ENCODE data around the gene FKBP1A.

The FKBP1A gene

DNA sequence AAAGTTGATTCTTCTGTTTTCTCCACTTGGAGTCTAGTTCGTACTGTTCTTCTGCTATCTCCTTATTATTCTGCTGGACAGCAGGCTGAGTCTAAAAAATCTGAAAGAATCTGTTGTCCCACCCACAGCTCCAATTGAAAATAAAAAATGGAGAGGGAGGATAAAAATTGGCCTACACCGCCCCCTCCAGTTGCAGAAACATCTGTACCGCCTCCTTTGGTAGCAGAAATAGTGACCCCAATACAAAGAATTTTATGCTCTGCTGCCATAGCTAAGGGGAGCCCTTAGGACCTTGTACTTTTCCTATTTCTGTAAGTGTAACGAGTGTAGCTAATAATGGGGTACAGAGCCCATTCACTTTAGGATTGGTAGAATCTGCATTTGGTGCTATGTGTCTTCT lies 4.9 kb upstream of the FKBP1A start:
- Histone ChIP-seq H3K27me3 (ENCODE audit: insufficient read depth, low read depth) (peaks cover 26% of the 10 kb centered on the region), H3K27ac (no peak overlapping the region), H3K4me2 (no peak overlapping the region), H3K4me3 (IDR thresholded peaks at IDR 0.05; ENCODE audit: insufficient read depth, low read depth, low read length) (no peak overlapping the region), H3K36me3 (ENCODE audit: insufficient read depth) (no peaks in the 10 kb centered on the region), H3K4me1 (ENCODE audit: low read depth, poor library complexity, severe bottlenecking) (no peaks in the 10 kb centered on the region), H3K9ac (no peak overlapping the region), H2AFZ (ENCODE audit: low read depth) (no peak overlapping the region), H3K79me2 (ENCODE audit: insufficient read depth, low read depth) (peaks cover under 1% of the 10 kb centered on the region; the same call in 1 of the 2 replicates), H4K20me1 (ENCODE audit: insufficient read depth) (no peaks in the 10 kb centered on the region)
- TF ChIP-seq, protein P1, sequence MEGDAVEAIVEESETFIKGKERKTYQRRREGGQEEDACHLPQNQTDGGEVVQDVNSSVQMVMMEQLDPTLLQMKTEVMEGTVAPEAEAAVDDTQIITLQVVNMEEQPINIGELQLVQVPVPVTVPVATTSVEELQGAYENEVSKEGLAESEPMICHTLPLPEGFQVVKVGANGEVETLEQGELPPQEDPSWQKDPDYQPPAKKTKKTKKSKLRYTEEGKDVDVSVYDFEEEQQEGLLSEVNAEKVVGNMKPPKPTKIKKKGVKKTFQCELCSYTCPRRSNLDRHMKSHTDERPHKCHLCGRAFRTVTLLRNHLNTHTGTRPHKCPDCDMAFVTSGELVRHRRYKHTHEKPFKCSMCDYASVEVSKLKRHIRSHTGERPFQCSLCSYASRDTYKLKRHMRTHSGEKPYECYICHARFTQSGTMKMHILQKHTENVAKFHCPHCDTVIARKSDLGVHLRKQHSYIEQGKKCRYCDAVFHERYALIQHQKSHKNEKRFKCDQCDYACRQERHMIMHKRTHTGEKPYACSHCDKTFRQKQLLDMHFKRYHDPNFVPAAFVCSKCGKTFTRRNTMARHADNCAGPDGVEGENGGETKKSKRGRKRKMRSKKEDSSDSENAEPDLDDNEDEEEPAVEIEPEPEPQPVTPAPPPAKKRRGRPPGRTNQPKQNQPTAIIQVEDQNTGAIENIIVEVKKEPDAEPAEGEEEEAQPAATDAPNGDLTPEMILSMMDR (conservative IDR thresholded peaks at IDR 0.05; ENCODE audit: low read depth, low read length), result no peak

DNA sequence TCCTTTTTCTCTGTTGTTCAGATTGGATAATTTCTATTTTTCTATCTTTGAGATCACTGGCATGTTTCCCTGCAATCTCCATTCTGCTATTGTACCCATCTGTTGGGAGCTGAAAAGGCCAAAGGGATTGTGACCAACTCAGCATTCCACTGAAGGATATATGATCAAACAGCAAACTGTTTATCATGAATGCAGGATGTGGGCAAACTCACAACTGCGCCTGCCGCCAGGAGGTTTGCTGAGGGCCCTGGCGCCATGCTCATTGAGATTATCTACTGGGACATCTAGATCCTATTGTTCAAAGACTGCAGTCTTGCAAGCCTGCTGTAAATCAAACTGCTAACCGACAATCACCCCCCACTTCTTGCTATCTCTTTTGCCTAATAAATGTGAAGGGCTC lies 3.8 kb upstream of the FKBP1A start:
- Histone ChIP-seq H4K20me1 (ENCODE audit: insufficient read depth) (no peaks in the 10 kb centered on the region), H3K36me3 (ENCODE audit: insufficient read depth) (no peaks in the 10 kb centered on the region), H3K4me2 (no peak overlapping the region), H3K79me2 (ENCODE audit: insufficient read depth, low read depth) (peaks cover 11% of the 10 kb centered on the region), H3K4me3 (IDR thresholded peaks at IDR 0.05; ENCODE audit: insufficient read depth, low read depth, low read length) (no peak overlapping the region), H3K27ac (no peak overlapping the region), H3K27me3 (ENCODE audit: insufficient read depth, low read depth) (peaks cover 26% of the 10 kb centered on the region), H3K4me1 (ENCODE audit: low read depth, poor library complexity, severe bottlenecking) (peaks cover 4% of the 10 kb centered on the region), H2AFZ (ENCODE audit: low read depth) (no peak overlapping the region), H3K9ac (no peak overlapping the region)
- TF ChIP-seq, protein P1 (conservative IDR thresholded peaks at IDR 0.05; ENCODE audit: low read depth, low read length), result no peak

DNA sequence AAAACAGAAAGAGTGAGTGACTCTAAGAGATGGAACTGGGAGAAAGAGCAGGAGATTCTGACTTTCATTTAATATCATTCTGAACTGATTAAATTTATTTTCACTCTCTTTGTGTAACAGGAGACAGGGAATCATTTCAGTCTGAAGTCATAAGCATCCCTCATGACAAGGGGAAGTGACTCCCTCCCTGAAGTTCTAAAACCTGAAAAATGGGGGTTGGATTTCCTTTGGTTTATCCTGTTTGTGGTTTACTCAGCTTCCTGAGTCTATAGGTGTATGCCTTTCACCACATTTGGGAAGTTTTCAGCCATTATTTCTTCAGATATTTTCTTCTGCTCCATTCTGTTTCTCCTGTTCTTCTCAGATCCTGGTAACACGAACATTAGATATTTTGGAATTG lies 3.4 kb upstream of the FKBP1A start:
- peaks cover 26% of the 10 kb centered on the region for H3K27me3 ChIP-seq (ENCODE audit: insufficient read depth, low read depth)
- H4K20me1 ChIP-seq (ENCODE audit: insufficient read depth), result 0 out of 2 replicates have a peak, but pooled peaks cover 2% of the 10 kb centered on the region
- H3K36me3 ChIP-seq (ENCODE audit: insufficient read depth), result no peaks in the 10 kb centered on the region
- TF ChIP-seq, protein P1 (conservative IDR thresholded peaks at IDR 0.05; ENCODE audit: low read depth, low read length), result no peak
- no peak overlapping the region for H3K9ac ChIP-seq
- H3K4me3 ChIP-seq (IDR thresholded peaks at IDR 0.05; ENCODE audit: insufficient read depth, low read depth, low read length), result no peak overlapping the region
- H3K4me2 ChIP-seq, result no peak overlapping the region
- H2AFZ ChIP-seq (ENCODE audit: low read depth), result no peak overlapping the region
- H3K27ac ChIP-seq, result no peak overlapping the region
- peaks cover 15% of the 10 kb centered on the region for H3K79me2 ChIP-seq (ENCODE audit: insufficient read depth, low read depth)
- H3K4me1 ChIP-seq (ENCODE audit: low read depth, poor library complexity, severe bottlenecking), result peaks cover 9% of the 10 kb centered on the region

DNA sequence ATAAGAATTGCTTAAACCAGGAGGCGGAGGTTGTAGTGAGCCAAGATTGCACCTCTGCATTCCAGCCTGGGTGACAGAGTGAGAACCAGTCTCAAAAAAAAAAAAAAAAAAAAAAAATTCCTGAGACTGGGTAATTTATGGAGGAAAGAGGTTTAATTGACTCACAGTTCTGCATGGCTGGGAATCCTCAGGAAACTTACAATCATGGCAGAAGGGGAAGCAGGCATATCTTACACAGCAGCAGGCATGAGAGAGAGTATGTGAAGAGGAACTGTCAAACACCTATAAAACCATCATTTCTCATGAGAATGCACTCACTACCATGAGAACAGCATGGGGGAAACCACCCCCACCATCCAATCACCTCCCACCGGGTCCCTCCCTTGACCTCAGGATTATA lies 1.8 kb upstream of the FKBP1A start:
- peaks cover 15% of the 10 kb centered on the region for H3K4me1 ChIP-seq (ENCODE audit: low read depth, poor library complexity, severe bottlenecking)
- peaks cover 27% of the 10 kb centered on the region for H3K79me2 ChIP-seq (ENCODE audit: insufficient read depth, low read depth)
- no peak overlapping the region for H3K27ac ChIP-seq
- no peaks in the 10 kb centered on the region for H3K36me3 ChIP-seq (ENCODE audit: insufficient read depth)
- peaks cover 26% of the 10 kb centered on the region for H3K27me3 ChIP-seq (ENCODE audit: insufficient read depth, low read depth)
- H2AFZ ChIP-seq (ENCODE audit: low read depth), result no peak overlapping the region
- H3K4me3 ChIP-seq (IDR thresholded peaks at IDR 0.05; ENCODE audit: insufficient read depth, low read depth, low read length), result no peak overlapping the region
- H4K20me1 ChIP-seq (ENCODE audit: insufficient read depth), result 0 out of 2 replicates have a peak, but pooled peaks cover 3% of the 10 kb centered on the region
- no peak overlapping the region for H3K4me2 ChIP-seq
- no peak overlapping the region for H3K9ac ChIP-seq
- TF ChIP-seq, protein P1 (conservative IDR thresholded peaks at IDR 0.05; ENCODE audit: low read depth, low read length), result no peak
